ENCODE results near the gene FGF5.
"Not testable (repeated sequence)": the region's sequence is repeated elsewhere in the genome, so short reads cannot be mapped to it uniquely, and the experiment has no call there.

FGF5 gene

DNA sequence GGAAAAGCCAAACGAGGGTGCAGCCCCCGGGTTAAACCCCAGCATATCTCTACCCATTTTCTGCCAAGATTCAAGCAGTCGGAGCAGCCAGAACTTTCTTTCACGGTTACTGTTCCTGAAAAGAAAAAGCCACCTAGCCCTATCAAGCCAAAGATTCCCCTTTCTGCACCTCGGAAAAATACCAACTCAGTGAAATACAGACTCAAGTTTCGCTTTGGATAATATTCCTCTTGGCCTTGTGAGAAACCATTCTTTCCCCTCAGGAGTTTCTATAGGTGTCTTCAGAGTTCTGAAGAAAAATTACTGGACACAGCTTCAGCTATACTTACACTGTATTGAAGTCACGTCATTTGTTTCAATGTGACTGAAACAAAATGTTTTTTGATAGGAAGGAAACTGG, 20.0 kb downstream of the FGF5 start:
- no peak for DNase-seq
- Histone ChIP-seq H3K4me1 (ENCODE audit: control insufficient read depth, insufficient read depth, low read length, poor library complexity, severe bottlenecking) (no peaks in the 10 kb centered on the region), H3K27me3 (replicated peaks; ENCODE audit: control insufficient read depth, insufficient read depth, low read length, poor library complexity, severe bottlenecking) (peaks cover 5% of the 10 kb centered on the region), H3K36me3 (ENCODE audit: control insufficient read depth, insufficient read depth, low read length) (no peaks in the 10 kb centered on the region), H3K9me3 (ENCODE audit: control insufficient read depth, low read length) (no peaks in the 10 kb centered on the region), H3K4me3 (ENCODE audit: insufficient read depth, low read depth, low read length, poor library complexity, severe bottlenecking) (no peak overlapping the region), H3K27ac (ENCODE audit: insufficient read depth, low read length, poor library complexity, severe bottlenecking) (no peak overlapping the region)

DNA sequence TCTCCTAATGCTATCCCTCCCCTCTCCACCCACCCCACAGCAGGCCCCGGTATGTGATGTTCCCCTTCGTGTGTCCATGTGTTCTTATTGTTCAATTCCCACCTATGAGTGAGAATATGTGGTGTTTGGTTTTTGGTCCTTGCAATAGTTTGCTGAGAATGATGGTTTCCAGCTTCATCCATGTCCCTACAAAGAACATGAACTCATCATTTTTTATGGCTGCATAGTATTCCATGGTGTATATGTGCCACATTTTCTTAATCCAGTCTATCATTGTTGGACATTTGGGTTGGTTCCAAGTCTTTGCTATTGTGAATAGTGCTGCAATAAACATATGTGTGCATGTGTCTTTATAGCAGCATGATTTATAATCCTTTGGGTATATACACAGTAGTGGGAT, 24.2 kb downstream of the FGF5 start:
- H3K4me1 ChIP-seq (ENCODE audit: control insufficient read depth, insufficient read depth, low read length, poor library complexity, severe bottlenecking); DNase-seq; H3K27me3 ChIP-seq (replicated peaks; ENCODE audit: control insufficient read depth, insufficient read depth, low read length, poor library complexity, severe bottlenecking); H3K36me3 ChIP-seq (ENCODE audit: control insufficient read depth, insufficient read depth, low read length); H3K9me3 ChIP-seq (ENCODE audit: control insufficient read depth, low read length); H3K27ac ChIP-seq (ENCODE audit: insufficient read depth, low read length, poor library complexity, severe bottlenecking); H3K4me3 ChIP-seq (ENCODE audit: insufficient read depth, low read depth, low read length, poor library complexity, severe bottlenecking): not testable (repeated sequence)

DNA sequence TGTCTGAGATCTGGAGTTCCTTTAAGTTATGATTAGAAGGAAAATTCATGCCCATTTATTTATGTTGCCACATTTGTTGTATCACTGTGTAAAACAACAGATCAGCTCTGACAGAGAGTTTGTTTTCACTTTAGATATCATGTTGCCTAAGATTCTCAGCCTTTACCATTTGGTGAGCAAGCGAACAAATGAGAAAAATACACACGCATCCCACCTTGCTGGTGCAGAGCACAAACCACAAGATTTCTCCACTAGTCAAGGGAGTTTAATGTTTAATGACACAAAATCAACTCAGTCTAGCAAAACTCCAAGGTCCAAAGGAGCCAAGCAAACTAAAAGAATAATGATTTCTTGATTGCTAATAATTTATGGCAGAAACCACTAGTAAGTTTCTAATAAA, 27.7 kb downstream of the FGF5 start:
- H3K4me3 ChIP-seq (ENCODE audit: insufficient read depth, low read depth, low read length, poor library complexity, severe bottlenecking), result no peak overlapping the region
- DNase-seq, result no peak
- H3K27ac ChIP-seq (ENCODE audit: insufficient read depth, low read length, poor library complexity, severe bottlenecking), result no peak overlapping the region
- H3K36me3 ChIP-seq (ENCODE audit: control insufficient read depth, insufficient read depth, low read length), result no peaks in the 10 kb centered on the region
- no peaks in the 10 kb centered on the region for H3K9me3 ChIP-seq (ENCODE audit: control insufficient read depth, low read length)
- H3K27me3 ChIP-seq (replicated peaks; ENCODE audit: control insufficient read depth, insufficient read depth, low read length, poor library complexity, severe bottlenecking), result no peaks in the 10 kb centered on the region
- H3K4me1 ChIP-seq (ENCODE audit: control insufficient read depth, insufficient read depth, low read length, poor library complexity, severe bottlenecking), result no peaks in the 10 kb centered on the region

DNA sequence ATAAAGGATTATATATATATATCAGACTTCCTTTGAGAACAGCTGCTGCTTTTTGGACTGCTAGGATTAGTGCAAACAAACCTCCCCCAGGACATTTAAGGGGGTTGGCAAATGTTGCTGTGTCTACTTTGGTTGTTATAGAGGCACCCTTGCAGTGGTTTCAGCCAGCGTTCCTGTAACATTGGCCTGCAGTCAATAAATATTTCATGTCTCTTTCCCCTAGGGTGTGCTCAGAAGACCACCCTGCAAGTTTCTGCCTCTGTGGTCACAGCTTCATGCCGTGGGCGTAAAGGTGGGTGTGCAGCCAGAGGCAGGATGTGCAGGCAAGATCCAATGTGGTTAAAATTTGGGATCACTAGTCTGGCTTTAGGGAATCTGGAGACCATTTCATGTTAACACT, 28.9 kb downstream of the FGF5 start:
- Histone ChIP-seq H3K36me3 (ENCODE audit: control insufficient read depth, insufficient read depth, low read length) (no peaks in the 10 kb centered on the region), H3K9me3 (ENCODE audit: control insufficient read depth, low read length) (no peaks in the 10 kb centered on the region), H3K4me3 (ENCODE audit: insufficient read depth, low read depth, low read length, poor library complexity, severe bottlenecking) (no peak overlapping the region), H3K27me3 (replicated peaks; ENCODE audit: control insufficient read depth, insufficient read depth, low read length, poor library complexity, severe bottlenecking) (no peaks in the 10 kb centered on the region), H3K27ac (ENCODE audit: insufficient read depth, low read length, poor library complexity, severe bottlenecking) (no peak overlapping the region), H3K4me1 (ENCODE audit: control insufficient read depth, insufficient read depth, low read length, poor library complexity, severe bottlenecking) (no peaks in the 10 kb centered on the region)
- no peak for DNase-seq

DNA sequence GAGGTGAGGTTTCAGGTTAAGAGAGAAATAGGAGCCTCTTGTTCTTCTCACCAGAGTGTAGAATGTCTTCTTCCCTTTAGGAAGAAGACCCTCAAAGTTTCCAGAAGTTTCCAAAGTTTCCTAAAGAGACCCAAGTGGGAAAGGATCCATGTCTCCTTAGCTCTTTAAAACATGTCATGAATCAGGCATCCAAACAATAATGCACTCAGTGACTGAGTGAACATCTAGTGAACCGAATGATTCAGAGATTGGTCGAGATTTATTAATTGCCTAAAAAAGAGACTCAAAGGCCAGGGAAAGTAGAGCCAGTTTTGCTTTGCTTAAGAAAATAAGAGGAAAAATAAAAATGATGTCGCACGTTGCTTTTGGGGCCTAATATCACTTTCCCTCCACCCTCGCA, 29.4 kb downstream of the FGF5 start:
- H3K36me3 ChIP-seq (ENCODE audit: control insufficient read depth, insufficient read depth, low read length), result no peaks in the 10 kb centered on the region
- no peaks in the 10 kb centered on the region for H3K4me1 ChIP-seq (ENCODE audit: control insufficient read depth, insufficient read depth, low read length, poor library complexity, severe bottlenecking)
- no peak overlapping the region for H3K4me3 ChIP-seq (ENCODE audit: insufficient read depth, low read depth, low read length, poor library complexity, severe bottlenecking)
- H3K27me3 ChIP-seq (replicated peaks; ENCODE audit: control insufficient read depth, insufficient read depth, low read length, poor library complexity, severe bottlenecking), result no peaks in the 10 kb centered on the region
- no peak overlapping the region for H3K27ac ChIP-seq (ENCODE audit: insufficient read depth, low read length, poor library complexity, severe bottlenecking)
- no peaks in the 10 kb centered on the region for H3K9me3 ChIP-seq (ENCODE audit: control insufficient read depth, low read length)
- no peak for DNase-seq

DNA sequence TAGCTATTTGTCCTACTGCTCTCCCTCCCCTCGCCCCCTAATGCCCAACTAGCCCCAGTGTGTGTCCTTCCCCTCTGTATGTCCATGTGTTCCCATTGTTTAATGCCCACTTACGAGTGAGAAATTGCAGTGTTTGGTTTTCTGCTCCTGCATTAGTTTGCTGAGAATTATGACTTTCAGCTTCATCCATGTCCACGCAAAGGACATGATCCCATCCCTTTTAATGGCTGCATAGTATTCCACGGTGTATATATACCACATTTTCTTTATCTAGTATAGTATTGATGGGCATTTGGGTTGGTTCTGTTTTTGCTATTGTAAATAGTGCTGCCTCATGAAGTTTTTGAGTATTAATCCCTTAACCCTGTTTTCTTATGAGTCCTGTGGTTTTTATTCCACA, 35.4 kb downstream of the FGF5 start:
- Histone ChIP-seq H3K4me3 (ENCODE audit: insufficient read depth, low read depth, low read length, poor library complexity, severe bottlenecking) (no peak overlapping the region), H3K27ac (ENCODE audit: insufficient read depth, low read length, poor library complexity, severe bottlenecking) (no peak overlapping the region), H3K4me1 (ENCODE audit: control insufficient read depth, insufficient read depth, low read length, poor library complexity, severe bottlenecking) (no peaks in the 10 kb centered on the region), H3K27me3 (replicated peaks; ENCODE audit: control insufficient read depth, insufficient read depth, low read length, poor library complexity, severe bottlenecking) (no peaks in the 10 kb centered on the region), H3K36me3 (ENCODE audit: control insufficient read depth, insufficient read depth, low read length) (no peaks in the 10 kb centered on the region), H3K9me3 (ENCODE audit: control insufficient read depth, low read length) (no peaks in the 10 kb centered on the region)
- no peak for DNase-seq

DNA sequence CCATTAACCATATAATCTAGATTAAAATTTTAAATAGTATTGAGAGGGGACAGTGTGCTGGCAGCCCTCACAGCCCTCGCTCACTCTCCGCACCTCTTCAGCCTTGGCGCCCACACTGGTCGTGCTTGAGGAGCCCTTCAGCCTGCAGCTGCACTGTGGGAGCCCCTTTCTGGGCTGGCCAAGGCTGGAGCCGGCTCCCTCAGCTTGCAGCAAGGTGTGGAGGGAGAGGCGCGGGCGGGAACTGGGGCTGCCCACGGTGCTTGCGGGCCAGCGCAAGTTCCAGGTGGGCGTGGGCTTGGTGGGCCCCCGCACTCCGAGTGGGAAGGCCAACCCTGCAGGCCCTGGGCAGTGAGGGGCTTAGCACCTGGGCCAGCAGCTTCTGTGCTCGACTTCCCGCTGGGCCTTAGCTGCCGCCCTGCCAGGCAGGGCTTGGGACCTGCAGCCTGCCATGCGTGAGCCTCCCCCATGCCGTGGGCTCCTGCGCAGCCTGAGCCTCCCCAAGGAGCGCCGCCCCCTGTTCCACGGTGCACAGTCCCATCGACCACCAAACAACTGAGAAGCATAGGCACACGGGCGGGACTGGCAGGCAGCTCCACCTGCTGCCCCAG, 36.3 kb downstream of the FGF5 start:
- DNase-seq, result no peak
- no peak overlapping the region for H3K4me3 ChIP-seq (ENCODE audit: insufficient read depth, low read depth, low read length, poor library complexity, severe bottlenecking)
- H3K36me3 ChIP-seq (ENCODE audit: control insufficient read depth, insufficient read depth, low read length), result no peaks in the 10 kb centered on the region
- no peaks in the 10 kb centered on the region for H3K27me3 ChIP-seq (replicated peaks; ENCODE audit: control insufficient read depth, insufficient read depth, low read length, poor library complexity, severe bottlenecking)
- no peaks in the 10 kb centered on the region for H3K4me1 ChIP-seq (ENCODE audit: control insufficient read depth, insufficient read depth, low read length, poor library complexity, severe bottlenecking)
- no peak overlapping the region for H3K27ac ChIP-seq (ENCODE audit: insufficient read depth, low read length, poor library complexity, severe bottlenecking)
- H3K9me3 ChIP-seq (ENCODE audit: control insufficient read depth, low read length), result no peaks in the 10 kb centered on the region

DNA sequence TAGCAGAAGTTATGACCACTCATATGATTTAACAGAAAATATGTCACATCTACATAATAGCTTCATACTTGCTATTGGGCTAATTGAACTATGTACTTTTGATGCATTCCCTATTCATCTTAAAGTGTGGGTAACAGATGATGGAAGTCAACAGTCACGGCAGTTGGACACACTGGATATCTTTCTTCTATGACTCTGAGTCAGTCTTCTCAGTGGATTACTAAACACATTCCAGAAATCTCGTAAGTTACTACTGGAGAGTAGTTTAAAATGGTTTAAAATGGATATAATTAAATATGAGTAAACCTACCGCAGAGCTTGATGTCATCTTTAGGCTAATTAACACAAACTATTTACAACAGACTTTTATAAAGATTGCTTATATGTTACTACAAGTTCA, 39.0 kb downstream of the FGF5 start:
- Histone ChIP-seq H3K4me1 (ENCODE audit: control insufficient read depth, insufficient read depth, low read length, poor library complexity, severe bottlenecking) (no peaks in the 10 kb centered on the region), H3K27ac (ENCODE audit: insufficient read depth, low read length, poor library complexity, severe bottlenecking) (no peak overlapping the region)

DNA sequence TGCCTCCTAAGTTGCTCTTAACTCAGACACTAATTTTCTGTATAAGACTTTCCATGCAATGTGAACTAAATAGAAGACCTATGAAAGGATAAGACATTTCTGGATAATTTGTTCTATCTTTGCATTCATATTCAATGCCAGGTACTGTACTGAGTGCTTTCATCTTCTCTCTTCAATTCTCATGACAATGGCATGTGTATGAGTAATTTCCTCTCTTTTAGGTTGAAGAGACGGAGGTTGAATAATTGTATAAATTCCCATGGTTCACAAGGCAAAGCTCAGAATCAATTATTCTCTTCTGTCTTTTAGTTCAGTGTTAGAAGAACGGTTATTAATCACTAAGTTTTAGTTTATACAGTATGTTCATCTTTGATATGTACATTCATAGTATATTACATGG, 39.8 kb downstream of the FGF5 start:
- H3K36me3 ChIP-seq (ENCODE audit: control insufficient read depth, insufficient read depth, low read length), result no peaks in the 10 kb centered on the region
- H3K4me3 ChIP-seq (ENCODE audit: insufficient read depth, low read depth, low read length, poor library complexity, severe bottlenecking), result no peak overlapping the region
- H3K27ac ChIP-seq (ENCODE audit: insufficient read depth, low read length, poor library complexity, severe bottlenecking), result no peak overlapping the region
- peaks cover 2% of the 10 kb centered on the region for H3K27me3 ChIP-seq (replicated peaks; ENCODE audit: control insufficient read depth, insufficient read depth, low read length, poor library complexity, severe bottlenecking)
- H3K4me1 ChIP-seq (ENCODE audit: control insufficient read depth, insufficient read depth, low read length, poor library complexity, severe bottlenecking), result no peaks in the 10 kb centered on the region
- no peaks in the 10 kb centered on the region for H3K9me3 ChIP-seq (ENCODE audit: control insufficient read depth, low read length)
- no peak for DNase-seq

More for the DNA sequence above, 39.0 kb downstream of the FGF5 start:
- Histone ChIP-seq H3K36me3 (ENCODE audit: control insufficient read depth, insufficient read depth, low read length) (no peaks in the 10 kb centered on the region), H3K4me3 (ENCODE audit: insufficient read depth, low read depth, low read length, poor library complexity, severe bottlenecking) (no peak overlapping the region), H3K9me3 (ENCODE audit: control insufficient read depth, low read length) (no peaks in the 10 kb centered on the region), H3K27me3 (replicated peaks; ENCODE audit: control insufficient read depth, insufficient read depth, low read length, poor library complexity, severe bottlenecking) (peaks cover 2% of the 10 kb centered on the region)
- no peak for DNase-seq

DNA sequence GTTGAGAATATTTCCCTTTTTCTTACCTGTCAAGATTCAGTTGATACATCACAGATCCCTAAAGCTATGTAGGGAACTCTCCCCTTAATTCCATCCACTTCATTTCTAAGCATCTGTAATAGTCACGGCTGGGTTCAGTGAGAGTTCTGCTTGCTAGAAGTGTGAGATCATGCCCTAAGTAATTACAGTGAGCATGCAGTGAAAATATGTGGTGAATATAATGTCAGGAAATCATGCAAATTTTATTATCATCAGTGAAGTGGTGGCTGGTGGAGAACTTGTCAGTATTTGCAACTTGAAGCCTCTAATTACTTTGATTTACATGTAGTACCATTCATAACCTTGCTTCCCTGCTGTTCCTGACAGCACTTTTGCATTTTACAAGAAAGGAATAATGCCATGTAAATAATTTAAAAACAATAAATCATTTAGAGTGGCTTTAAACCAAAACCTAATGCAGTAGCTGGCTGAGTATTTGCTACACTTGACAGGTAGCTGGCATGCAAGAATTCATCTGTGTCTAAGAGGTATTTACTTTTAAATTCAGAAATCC, 40.8 kb downstream of the FGF5 start:
- no peak overlapping the region for H3K4me3 ChIP-seq (ENCODE audit: insufficient read depth, low read depth, low read length, poor library complexity, severe bottlenecking)
- no peak overlapping the region for H3K27ac ChIP-seq (ENCODE audit: insufficient read depth, low read length, poor library complexity, severe bottlenecking)
- H3K36me3 ChIP-seq (ENCODE audit: control insufficient read depth, insufficient read depth, low read length), result no peaks in the 10 kb centered on the region
- H3K27me3 ChIP-seq (replicated peaks; ENCODE audit: control insufficient read depth, insufficient read depth, low read length, poor library complexity, severe bottlenecking), result peaks cover 2% of the 10 kb centered on the region
- no peaks in the 10 kb centered on the region for H3K9me3 ChIP-seq (ENCODE audit: control insufficient read depth, low read length)
- no peak for DNase-seq
- no peaks in the 10 kb centered on the region for H3K4me1 ChIP-seq (ENCODE audit: control insufficient read depth, insufficient read depth, low read length, poor library complexity, severe bottlenecking)
